HG03457 (cell line): Measurements from ENCODE around the gene TACSTD2.
A peak's percentile ranks its signal among the peaks of the same experiment; 100 is the strongest.
"Not testable (repeated sequence)": the region's sequence is repeated elsewhere in the genome, so short reads cannot be mapped to it uniquely, and the experiment has no call there.

ENCODE experiments used
- ATAC-seq: cut with Tn5 transposase; IDR thresholded peaks from one replicate; pipeline ENCODE4 v1.9.1; 2021; ENCODE audit warnings: moderate number of reproducible peaks; ENCODE audit not compliant: unreplicated experiment

TACSTD2 gene

GRCh38 chr1:58588396-58588795, 11.3 kb upstream of the TACSTD2 start:
- ATAC-seq: no peak

- no peak for ATAC-seq
Measured at GRCh38 chr1:58587667-58588066, 10.6 kb upstream of the TACSTD2 start.

GRCh38 chr1:58586271-58586670, 9.2 kb upstream of the TACSTD2 start:
- ATAC-seq: no peak

GRCh38 chr1:58585581-58586151, 8.6 kb upstream of the TACSTD2 start:
- no peak for ATAC-seq

- no peak for ATAC-seq
Measured at GRCh38 chr1:58585166-58585565, 8.1 kb upstream of the TACSTD2 start.

- no peak for ATAC-seq
Measured at GRCh38 chr1:58584082-58584895, 7.2 kb upstream of the TACSTD2 start.

- ATAC-seq: no peak
Measured at GRCh38 chr1:58583496-58583895, 6.4 kb upstream of the TACSTD2 start.

GRCh38 chr1:58582143-58582542, 5.1 kb upstream of the TACSTD2 start:
- not testable (repeated sequence) for ATAC-seq

GRCh38 chr1:58581641-58582040, 4.6 kb upstream of the TACSTD2 start:
- ATAC-seq: no peak

GRCh38 chr1:58580186-58580585, 3.1 kb upstream of the TACSTD2 start:
- ATAC-seq: no peak

- no peak for ATAC-seq
Measured at GRCh38 chr1:58577654-58578030, 590 bp upstream of the TACSTD2 start.

- no peak for ATAC-seq
Measured at GRCh38 chr1:58576325-58576726, 726 bp downstream of the TACSTD2 start.

GRCh38 chr1:58575551-58576324, 1.3 kb downstream of the TACSTD2 start:
- ATAC-seq: no peak

- ATAC-seq: no peak
Measured at GRCh38 chr1:58574816-58575215, 2.2 kb downstream of the TACSTD2 start.

GRCh38 chr1:58573705-58574591, 3.1 kb downstream of the TACSTD2 start:
- peak; percentile 95 for ATAC-seq

GRCh38 chr1:58573138-58573537, 3.9 kb downstream of the TACSTD2 start:
- ATAC-seq: no peak

GRCh38 chr1:58572690-58573089, 4.4 kb downstream of the TACSTD2 start:
- no peak for ATAC-seq

- ATAC-seq: no peak
Measured at GRCh38 chr1:58571616-58572015, 5.4 kb downstream of the TACSTD2 start.

GRCh38 chr1:58570817-58571216, 6.2 kb downstream of the TACSTD2 start:
- no peak for ATAC-seq

GRCh38 chr1:58570094-58570493, 7.0 kb downstream of the TACSTD2 start:
- no peak for ATAC-seq

GRCh38 chr1:58568911-58569310, 8.1 kb downstream of the TACSTD2 start:
- no peak for ATAC-seq
